Vagina (tissue), 2 donors: Measurements from ENCODE around the gene ALPK1. TPM values are rescaled to one million over a fixed set of nuclear protein-coding genes. Genes with fewer than 3 reads are reported as not detected.
"Not testable (repeated sequence)": the region's sequence is repeated elsewhere in the genome, so short reads cannot be mapped to it uniquely, and the experiment has no call there.

Source experiments
- DNase-seq, 2 donors: peaks; one replicate each; pipeline ENCODE4 v3.0.0-alpha.2; 2017; ENCODE audit errors: extremely low spot score in 2 of 2
- H3K27ac ChIP-seq: fragments of 200-600 bp; sonication (generic); one replicate; pipeline ENCODE4 v1.5.1; 2019
- H3K27me3 ChIP-seq: fragments of 200-600 bp; sonication (generic); one replicate; pipeline ENCODE4 v1.5.1; 2019
- H3K36me3 ChIP-seq, 2 donors: fragments of 200-600 bp; sonication (generic); one replicate each; pipeline ENCODE4 v1.5.1; 2017 to 2019
- H3K4me1 ChIP-seq: fragments of 200-600 bp; sonication (generic); one replicate; pipeline ENCODE4 v1.5.1; 2019
- H3K4me3 ChIP-seq, 2 donors: fragments of 200-600 bp; sonication (generic); 1 replicate in 1 of 2; 2 replicates in 1 of 2; pipeline ENCODE4 v1.5.1; 2016 to 2019
- H3K9me3 ChIP-seq: fragments of 200-600 bp; sonication (generic); one replicate; pipeline ENCODE4 v1.5.1; 2019
- POLR2A ChIP-seq, 2 donors: fragments of 450-650 bp; IDR thresholded peaks; one replicate each; pipeline ENCODE4 v1.6.1; 2017; ENCODE audit warnings: antibody characterized with exemption in 2 of 2, mild to moderate bottlenecking in 2 of 2, moderate library complexity in 2 of 2
- POLR2AphosphoS5 ChIP-seq, 2 donors: sonication (generic); formaldehyde crosslinking; IDR thresholded peaks; one replicate each; pipeline ENCODE4 v1.9.0; 2017; ENCODE audit warnings: antibody characterized with exemption in 2 of 2, mild to moderate bottlenecking in 2 of 2, low read depth in 1 of 2; ENCODE audit not compliant: insufficient read depth in 1 of 2
- intact Hi-C: fragments of 100-400 bp; cut with DNase I; formaldehyde crosslinking; loops from one replicate; pipeline ENCODE4 v1.15.1; 2023
- total RNA-seq: library from RNA; depleted of rRNA; stranded (reverse); fragments of >200 nt; gene quantifications from one replicate; pipeline ENCODE4 v1.2.3, GENCODE V29; 2016
- TF ChIP-seq, protein P1 (sequence below), 3 experiments: fragments of 450-650 bp in 2 of 3; fragments of 200-600 bp in 1 of 3; sonication (generic) in 1 of 3; IDR thresholded peaks; one replicate each; pipeline ENCODE4 v1.5.1; 2017 to 2019; ENCODE audit warnings: antibody characterized with exemption in 3 of 3, mild to moderate bottlenecking in 2 of 3, moderate library complexity in 2 of 3

ALPK1 gene
- total RNA-seq, 1 donor from 2014 or later: 32.2 TPM

DNA sequence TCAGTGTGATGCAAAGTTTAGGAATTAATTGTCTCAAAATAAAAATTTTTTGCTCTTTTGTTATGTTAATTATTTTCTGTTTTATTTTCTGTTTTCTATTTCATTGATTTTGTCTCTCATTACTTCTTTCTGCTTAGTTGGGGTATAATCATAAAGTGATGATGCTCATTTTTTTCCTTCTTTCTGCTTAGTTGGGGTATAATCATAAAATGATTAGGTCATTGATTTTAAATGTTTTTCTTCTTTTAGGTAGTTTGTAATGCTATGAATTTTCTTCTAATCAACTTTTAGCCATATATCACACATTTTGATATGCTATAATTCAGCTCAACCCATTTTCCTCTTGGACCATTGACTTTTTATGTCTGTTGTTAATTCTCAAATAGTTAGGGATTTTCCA lies 175.1 kb downstream of the ALPK1 start:
- H3K27me3 ChIP-seq: no peaks in the 10 kb centered on the region
- TF ChIP-seq, protein P1, sequence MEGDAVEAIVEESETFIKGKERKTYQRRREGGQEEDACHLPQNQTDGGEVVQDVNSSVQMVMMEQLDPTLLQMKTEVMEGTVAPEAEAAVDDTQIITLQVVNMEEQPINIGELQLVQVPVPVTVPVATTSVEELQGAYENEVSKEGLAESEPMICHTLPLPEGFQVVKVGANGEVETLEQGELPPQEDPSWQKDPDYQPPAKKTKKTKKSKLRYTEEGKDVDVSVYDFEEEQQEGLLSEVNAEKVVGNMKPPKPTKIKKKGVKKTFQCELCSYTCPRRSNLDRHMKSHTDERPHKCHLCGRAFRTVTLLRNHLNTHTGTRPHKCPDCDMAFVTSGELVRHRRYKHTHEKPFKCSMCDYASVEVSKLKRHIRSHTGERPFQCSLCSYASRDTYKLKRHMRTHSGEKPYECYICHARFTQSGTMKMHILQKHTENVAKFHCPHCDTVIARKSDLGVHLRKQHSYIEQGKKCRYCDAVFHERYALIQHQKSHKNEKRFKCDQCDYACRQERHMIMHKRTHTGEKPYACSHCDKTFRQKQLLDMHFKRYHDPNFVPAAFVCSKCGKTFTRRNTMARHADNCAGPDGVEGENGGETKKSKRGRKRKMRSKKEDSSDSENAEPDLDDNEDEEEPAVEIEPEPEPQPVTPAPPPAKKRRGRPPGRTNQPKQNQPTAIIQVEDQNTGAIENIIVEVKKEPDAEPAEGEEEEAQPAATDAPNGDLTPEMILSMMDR (IDR thresholded peaks at IDR 0.05): no peak
- TF ChIP-seq POLR2AphosphoS5 (IDR thresholded peaks at IDR 0.05; ENCODE audit: insufficient read depth in 1 of 2, low read depth in 1 of 2) (no peak), POLR2A (IDR thresholded peaks at IDR 0.05) (no peak)
- no peaks in the 10 kb centered on the region for H3K4me1 ChIP-seq
- DNase-seq: no peak
- H3K4me3 ChIP-seq: no peak overlapping the region
- H3K27ac ChIP-seq: no peak overlapping the region
- intact Hi-C loops: no loop called here
- H3K36me3 ChIP-seq: no peaks in the 10 kb centered on the region
- H3K9me3 ChIP-seq: no peaks in the 10 kb centered on the region

DNA sequence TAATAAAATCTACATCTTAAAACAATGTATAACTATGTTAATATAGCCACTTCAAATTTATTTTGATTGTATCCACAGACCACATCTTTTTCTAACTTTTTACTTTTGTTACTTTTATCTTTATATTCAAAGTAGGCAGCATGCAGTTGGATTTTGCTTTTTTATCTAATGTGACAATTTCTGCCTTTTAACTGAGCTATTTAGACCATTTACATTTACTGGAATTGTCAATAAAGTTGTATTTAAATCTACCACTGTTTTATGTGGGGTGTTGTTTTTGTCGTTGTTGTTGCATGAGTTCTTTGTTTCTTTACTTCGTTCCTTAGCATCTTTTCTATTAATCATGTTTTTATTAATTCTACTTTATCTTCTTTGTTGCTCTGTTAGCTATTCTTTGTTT lies 176.8 kb downstream of the ALPK1 start:
- intact Hi-C loops: no loop called here
- Histone ChIP-seq H3K36me3 (no peaks in the 10 kb centered on the region), H3K27me3 (no peaks in the 10 kb centered on the region), H3K9me3 (no peaks in the 10 kb centered on the region), H3K4me3 (no peak overlapping the region), H3K27ac (no peak overlapping the region), H3K4me1 (no peaks in the 10 kb centered on the region)
- DNase-seq: no peak
- TF ChIP-seq, protein P1 (IDR thresholded peaks at IDR 0.05): no peak
- TF ChIP-seq POLR2AphosphoS5 (IDR thresholded peaks at IDR 0.05; ENCODE audit: insufficient read depth in 1 of 2, low read depth in 1 of 2): no peak
- TF ChIP-seq POLR2A (IDR thresholded peaks at IDR 0.05): no peak

DNA sequence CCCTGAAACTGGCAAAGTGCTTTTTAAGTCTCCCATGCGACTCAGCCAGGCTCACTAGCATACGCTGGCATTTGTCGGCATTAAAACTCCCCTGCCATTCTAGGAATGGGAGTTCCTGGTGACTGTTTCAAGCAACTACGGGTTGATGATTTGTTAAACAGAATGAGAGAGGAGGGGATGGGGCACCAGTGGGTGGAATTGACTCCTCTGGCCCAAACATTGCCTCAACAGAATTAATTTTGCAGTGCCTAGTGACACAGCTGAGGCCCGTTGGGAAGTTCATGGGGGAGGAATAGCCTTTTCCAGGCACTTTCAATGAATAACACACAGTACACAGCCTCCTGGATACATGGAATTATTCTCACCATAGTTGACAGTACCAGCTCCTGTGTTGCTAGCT lies 188.8 kb downstream of the ALPK1 start:
- Histone ChIP-seq H3K4me3 (no peak overlapping the region), H3K27ac (no peak overlapping the region), H3K36me3 (no peaks in the 10 kb centered on the region), H3K9me3 (peaks cover under 1% of the 10 kb centered on the region), H3K4me1 (no peaks in the 10 kb centered on the region), H3K27me3 (no peaks in the 10 kb centered on the region)
- no peak for DNase-seq
- TF ChIP-seq, protein P1 (IDR thresholded peaks at IDR 0.05): no peak
- TF ChIP-seq POLR2AphosphoS5 (IDR thresholded peaks at IDR 0.05; ENCODE audit: insufficient read depth in 1 of 2, low read depth in 1 of 2) (no peak), POLR2A (IDR thresholded peaks at IDR 0.05) (no peak)
- intact Hi-C loops: no loop called here

DNA sequence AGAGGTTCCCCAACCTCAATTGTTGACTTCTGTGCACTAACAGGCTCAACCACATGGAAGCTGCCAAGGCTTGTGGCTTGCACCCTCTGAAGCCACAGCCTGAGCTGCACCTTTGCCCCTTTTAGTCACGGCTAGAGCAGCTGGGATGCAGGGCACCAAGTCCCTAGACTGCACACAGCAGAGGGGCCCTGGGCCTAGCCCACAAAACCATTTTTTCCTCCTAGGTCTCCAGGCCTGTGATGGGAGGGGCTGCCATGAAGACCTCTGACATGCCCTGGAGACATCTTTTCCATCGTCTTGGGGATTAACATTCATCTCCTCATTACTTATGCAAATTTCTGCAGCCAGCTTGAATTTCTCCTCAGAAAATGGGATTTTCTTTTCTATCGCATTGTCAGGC lies 193.6 kb downstream of the ALPK1 start:
- H3K27ac ChIP-seq, H3K27me3 ChIP-seq, H3K9me3 ChIP-seq, intact Hi-C loops, H3K4me3 ChIP-seq, H3K36me3 ChIP-seq, H3K4me1 ChIP-seq, DNase-seq: not testable (repeated sequence)

Other genes with a start within 250 kb of the ALPK1 start
- 3.4 TPM for gene FAM241A, start 151.9 kb upstream of the ALPK1 start, total RNA-seq
- 28.2 TPM for gene AP1AR, start 65.6 kb upstream of the ALPK1 start, total RNA-seq
- gene TIFA, start 11.5 kb upstream of the ALPK1 start, total RNA-seq: 5.9 TPM
- gene NEUROG2, start 218.8 kb downstream of the ALPK1 start, total RNA-seq: not detected